Motor neuron (in vitro differentiated cells): Measurements from ENCODE around the gene M1AP. TPM values are rescaled to one million over a fixed set of nuclear protein-coding genes. Genes with fewer than 3 reads are reported as not detected.

Source experiments
- ATAC-seq, 8 experiments: fragments of 200-7000 bp; cut with Tn5 transposase; replicated peaks in 6 of 8; 2 replicates each; pipeline ENCODE4 v1.8.0; 2021; ENCODE audit warnings: mild to moderate bottlenecking in 8 of 8, moderate library complexity in 8 of 8
- H3K27ac ChIP-seq, 2 donors: fragments of 250-450 bp; sonication (Bioruptor Pico); 2 replicates each; pipeline ENCODE4 v1.9.0; 2021; ENCODE audit warnings: antibody characterized with exemption in 2 of 2, mild to moderate bottlenecking in 2 of 2, moderate library complexity in 1 of 2
- H3K4me1 ChIP-seq, 2 donors: fragments of 250-450 bp; sonication (Bioruptor Pico); replicated peaks in 1 of 2; 2 replicates each; pipeline ENCODE4 v1.6.1; 2021; ENCODE audit warnings: antibody characterized with exemption in 2 of 2, mild to moderate bottlenecking in 2 of 2, moderate library complexity in 1 of 2
- H3K4me3 ChIP-seq, 5 donors: fragments of 250-450 bp; sonication (Bioruptor Pico); 2 replicates each; pipeline ENCODE4 v1.9.0; 2021; ENCODE audit warnings: antibody characterized with exemption in 5 of 5, mild to moderate bottlenecking in 5 of 5, moderate library complexity in 4 of 5
- WGBS, 10 experiments: fragments of 450-650 bp; shearing (Covaris generic); methylation state at CpG; one replicate each; pipeline ENCODE4 v1.0.0; 2022; 5-methylcytosine and 5-hydroxymethylcytosine counted together
- in situ Hi-C, 9 experiments: fragments of 400-800 bp; cut with MboI; loops; one replicate each; pipeline ENCODE4 v1.15.0; 2021; ENCODE audit warnings: low sequenced_read_pairs in 9 of 9, low pct_unique_long_range_greater_than_20kb in 2 of 9; ENCODE audit not compliant: unreplicated experiment in 9 of 9
- total RNA-seq, 8 experiments: library from RNA; unstranded; fragments of 300-600 nt; gene quantifications; 2 replicates each; pipeline versions ENCODE4 v1.2.3 to v1.2.4, GENCODE V29; 2022

M1AP gene
- total RNA-seq, 8 experiments from 2014 or later, result 0.08 to 0.50 (median 0.22) TPM; not detected in 3

GRCh38 chr2:74542978-74543377, 105.2 kb downstream of the M1AP start:
- Histone ChIP-seq H3K4me1 (peaks cover 0 to 1% of the 10 kb centered on the region in 2 donors), H3K27ac (no peak overlapping the region), H3K4me3 (no peak overlapping the region)
- ATAC-seq, result no peak
- WGBS, 10 experiments, result 20 to 100% (median 80%) methylated on average over 1 of the region's 1 CpG; no CpG with 5 or more reads in 4 of the 10 experiments
- in situ Hi-C loops, result no loop called here

GRCh38 chr2:74540291-74540690, 107.8 kb downstream of the M1AP start:
- peak in 2 of 8 experiments; percentile 87 to 93 for ATAC-seq
- in situ Hi-C loops, result no loop called here

GRCh38 chr2:74538881-74539339, 109.2 kb downstream of the M1AP start:
- no peak for ATAC-seq
- Histone ChIP-seq H3K4me3 (no peak overlapping the region), H3K27ac (no peak overlapping the region), H3K4me1 (no peaks in the 10 kb centered on the region)
- 65 to 100% (median 89%) methylated on average over 1 to 6 of the region's 7 CpGs; no CpG with 5 or more reads in 4 of the 10 experiments for WGBS, 10 experiments
- in situ Hi-C loops, result no loop called here

More at GRCh38 chr2:74540291-74540690, 107.8 kb downstream of the M1AP start:
- Histone ChIP-seq H3K4me3 (no peak overlapping the region), H3K27ac (no peak overlapping the region), H3K4me1 (no peaks in the 10 kb centered on the region)
- WGBS, 10 experiments, result 0 to 100% (median 85%) methylated on average over 1 to 4 of the region's 5 CpGs; no CpG with 5 or more reads in 4 of the 10 experiments

GRCh38 chr2:74537140-74537539, 111.0 kb downstream of the M1AP start:
- in situ Hi-C loops, result no loop called here
- Histone ChIP-seq H3K4me3 (no peak overlapping the region), H3K4me1 (no peaks in the 10 kb centered on the region), H3K27ac (no peak overlapping the region)
- ATAC-seq, result peak in 2 of 8 experiments; percentile 52 to 69
- 28 to 83% (median 68%) methylated on average over 1 to 3 of the region's 4 CpGs; no CpG with 5 or more reads in 2 of the 10 experiments for WGBS, 10 experiments

- 86 to 100% (median 95%) methylated on average over 2 to 12 of the region's 23 CpGs; no CpG with 5 or more reads in 6 of the 10 experiments for WGBS, 10 experiments
- Histone ChIP-seq H3K4me1 (peaks cover under 1 to 5% of the 10 kb centered on the region in 2 donors), H3K27ac (no peak overlapping the region), H3K4me3 (no peak overlapping the region)
- in situ Hi-C loops, result no loop called here
- ATAC-seq, result no peak
Observed at GRCh38 chr2:74536166-74536950, 111.8 kb downstream of the M1AP start.

GRCh38 chr2:74535440-74535965, 112.6 kb downstream of the M1AP start:
- ATAC-seq, result no peak
- peaks cover 7 to 11% of the 10 kb centered on the region in 2 donors for H3K4me1 ChIP-seq
- WGBS, 10 experiments, result no CpG with 5 or more reads among the region's 10 CpGs
- H3K4me3 ChIP-seq, result no peak overlapping the region
- no peak overlapping the region for H3K27ac ChIP-seq
- in situ Hi-C loops, result no loop called here

- in situ Hi-C loops, result no loop called here
- Histone ChIP-seq H3K4me3 (no peak overlapping the region), H3K27ac (no peak overlapping the region), H3K4me1 (peaks cover 7 to 11% of the 10 kb centered on the region in 2 donors)
- WGBS, 10 experiments, result 96 to 100% (median 100%) methylated on average over 2 to 5 of the region's 12 CpGs; no CpG with 5 or more reads in 6 of the 10 experiments
- ATAC-seq, result no peak
Observed at GRCh38 chr2:74534411-74534810, 113.7 kb downstream of the M1AP start.

GRCh38 chr2:74533464-74533863, 114.7 kb downstream of the M1AP start:
- H3K27ac ChIP-seq, result no peak overlapping the region
- in situ Hi-C loops, result no loop called here
- whole genome bisulfite sequencing, 10 experiments, result 73 to 100% (median 100%) methylated on average over 1 to 4 of the region's 4 CpGs; no CpG with 5 or more reads in 1 of the 10 experiments
- H3K4me1 ChIP-seq, result peaks cover 10 to 14% of the 10 kb centered on the region in 2 donors
- H3K4me3 ChIP-seq, result no peak overlapping the region
- no peak for ATAC-seq

GRCh38 chr2:74532222-74532621, 115.9 kb downstream of the M1AP start:
- in situ Hi-C loops, result no loop called here
- H3K4me1 ChIP-seq, result peaks cover 13 to 17% of the 10 kb centered on the region in 2 donors
- peak overlapping the region in 1 of 5 donors; percentile 10 for H3K4me3 ChIP-seq
- ATAC-seq, result no peak
- H3K27ac ChIP-seq, result no peak overlapping the region

GRCh38 chr2:74531666-74532065, 116.5 kb downstream of the M1AP start:
- no peak for ATAC-seq
- WGBS, 10 experiments, result 78 to 100% (median 95%) methylated on average over 1 to 5 of the region's 7 CpGs; no CpG with 5 or more reads in 3 of the 10 experiments
- Histone ChIP-seq H3K4me3 (no peak overlapping the region), H3K27ac (no peak overlapping the region), H3K4me1 (peaks cover 13 to 17% of the 10 kb centered on the region in 2 donors)
- in situ Hi-C loops, result no loop called here

GRCh38 chr2:74530239-74531187, 117.6 kb downstream of the M1AP start:
- WGBS, 10 experiments, result 0 to 40% (median 5%) methylated on average over 1 to 7 of the region's 54 CpGs; no CpG with 5 or more reads in 1 of the 10 experiments
- in situ Hi-C loops, result no loop called here
- ATAC-seq, result peak; percentile 3 to 30 (median 14)
- Histone ChIP-seq H3K27ac (peak overlapping the region; percentile 37 to 40), H3K4me1 (peaks cover 13 to 17% of the 10 kb centered on the region in 2 donors), H3K4me3 (peak overlapping the region; percentile 69 to 96 (median 91))

GRCh38 chr2:74529357-74530238, 118.5 kb downstream of the M1AP start, which contains the start of the genes AUP1 and HTRA2:
TSS of gene AUP1 (minus strand) at chr2:74529706. CDS start at chr2:74529629, 77 bp downstream.
TSS of gene HTRA2 (plus strand) at chr2:74529933. CDS start at chr2:74530007, 74 bp downstream.
- peak within 1 kb of the TSS; percentile 69 to 96 (median 91) for H3K4me3 ChIP-seq
- peak; percentile 86 to 95 (median 94) for ATAC-seq
- H3K27ac ChIP-seq, result peak within 1 kb of the TSS; percentile 67 to 86
- WGBS, 10 experiments, result 0 to 2% (median 1%) methylated on average over 5 to 33 of the region's 87 CpGs; no CpG with 5 or more reads in 7 of the 10 experiments
- peaks cover 13 to 17% of the 10 kb centered on the region in 2 donors for H3K4me1 ChIP-seq
- in situ Hi-C loops, result no loop called here
